Suprapubic skin (tissue), 4 donors: ENCODE measurements around the gene PPP1R37. TPM values are rescaled to one million over a fixed set of nuclear protein-coding genes. Genes with fewer than 3 reads are reported as not detected.

Experiments
- DNase-seq, 2 donors: peaks; one replicate each; pipeline ENCODE4 v3.0.0-alpha.2; 2019; ENCODE audit warnings: low spot score in 2 of 2
- H3K27ac ChIP-seq: fragments of 200-600 bp; sonication (generic); one replicate; pipeline ENCODE4 v1.5.1; 2019
- H3K27me3 ChIP-seq: fragments of 200-600 bp; sonication (generic); one replicate; pipeline ENCODE4 v1.5.1; 2019
- H3K36me3 ChIP-seq: fragments of 200-600 bp; sonication (generic); one replicate; pipeline ENCODE4 v1.5.1; 2019
- H3K4me1 ChIP-seq: fragments of 200-600 bp; sonication (generic); one replicate; pipeline ENCODE4 v1.5.1; 2019
- H3K4me3 ChIP-seq: fragments of 200-600 bp; sonication (generic); one replicate; pipeline ENCODE4 v1.5.1; 2019; ENCODE audit warnings: mild to moderate bottlenecking
- H3K9me3 ChIP-seq: fragments of 200-600 bp; sonication (generic); one replicate; pipeline ENCODE4 v1.5.1; 2019
- EP300 ChIP-seq: sonication (generic); formaldehyde crosslinking; IDR thresholded peaks from one replicate; pipeline ENCODE4 v1.6.1; 2017; ENCODE audit warnings: antibody characterized with exemption
- POLR2A ChIP-seq, 2 donors: fragments of 450-650 bp; IDR thresholded peaks; one replicate each; pipeline ENCODE4 v1.6.1; 2017; ENCODE audit warnings: antibody characterized with exemption in 2 of 2, mild to moderate bottlenecking in 2 of 2, moderate library complexity in 2 of 2
- POLR2AphosphoS5 ChIP-seq, 3 donors: sonication (generic); formaldehyde crosslinking; IDR thresholded peaks; one replicate each; pipeline ENCODE4 v1.6.1; 2017; ENCODE audit warnings: antibody characterized with exemption in 3 of 3
- WGBS: methylation state at CpG from one replicate; pipeline ENCODE4 v1.1.5; 2018; 5-methylcytosine and 5-hydroxymethylcytosine counted together
- total RNA-seq, 4 donors: library from RNA; depleted of rRNA; stranded (reverse); fragments of >200 nt; gene quantifications; one replicate each; pipeline ENCODE4 v1.1.0, GENCODE V29; 2016
- TF ChIP-seq, protein P1 (sequence below), 2 donors: fragments of 200-600 bp in 1 of 2; fragments of 450-650 bp in 1 of 2; sonication (generic) in 1 of 2; IDR thresholded peaks; one replicate each; pipeline ENCODE4 v1.5.1; 2016 to 2019; ENCODE audit warnings: antibody characterized with exemption in 2 of 2, mild to moderate bottlenecking in 1 of 2, moderate library complexity in 1 of 2

PPP1R37 gene
- total RNA-seq, 4 donors from 2014 or later, result 24.6 to 43.1 (median 33.5) TPM

DNA sequence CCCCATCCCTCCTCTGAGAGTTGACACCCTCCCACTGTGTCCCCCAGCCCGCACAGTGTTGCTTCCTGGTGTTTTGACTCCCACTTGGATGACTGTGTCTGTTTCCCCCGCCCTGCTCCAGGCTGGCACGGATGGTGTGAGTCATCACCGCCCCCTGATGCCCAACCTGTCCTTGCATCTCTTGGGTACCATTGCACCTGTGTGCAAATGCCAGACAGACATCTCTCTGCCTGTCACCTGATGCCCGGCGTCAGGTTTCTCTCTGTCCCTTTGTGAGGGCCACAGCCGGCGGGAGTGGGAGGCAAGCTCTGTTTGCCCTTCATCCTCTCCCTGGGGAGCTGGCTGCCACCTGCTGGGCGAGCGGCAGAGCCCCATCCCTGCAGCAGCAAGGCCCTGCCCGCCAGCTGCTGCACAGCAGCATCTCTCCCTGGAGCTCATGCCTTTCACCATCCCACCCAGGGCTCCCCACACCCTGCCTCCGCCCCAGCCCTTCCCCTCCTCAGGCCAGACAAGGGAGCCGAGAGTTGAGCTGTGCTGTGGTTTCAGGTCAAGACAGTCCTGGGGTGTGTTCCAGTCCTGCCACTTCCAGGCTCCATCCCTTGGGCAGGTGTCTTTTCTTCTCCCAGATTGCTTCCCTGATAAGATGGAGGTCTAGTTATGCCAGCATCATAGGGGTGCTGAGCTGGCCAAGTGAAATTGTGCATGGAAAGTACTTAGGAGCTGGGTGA lies 38.1 kb downstream of the PPP1R37 start:
- no peaks in the 10 kb centered on the region for H3K4me1 ChIP-seq
- TF ChIP-seq EP300, result no peak
- TF ChIP-seq, protein P1, sequence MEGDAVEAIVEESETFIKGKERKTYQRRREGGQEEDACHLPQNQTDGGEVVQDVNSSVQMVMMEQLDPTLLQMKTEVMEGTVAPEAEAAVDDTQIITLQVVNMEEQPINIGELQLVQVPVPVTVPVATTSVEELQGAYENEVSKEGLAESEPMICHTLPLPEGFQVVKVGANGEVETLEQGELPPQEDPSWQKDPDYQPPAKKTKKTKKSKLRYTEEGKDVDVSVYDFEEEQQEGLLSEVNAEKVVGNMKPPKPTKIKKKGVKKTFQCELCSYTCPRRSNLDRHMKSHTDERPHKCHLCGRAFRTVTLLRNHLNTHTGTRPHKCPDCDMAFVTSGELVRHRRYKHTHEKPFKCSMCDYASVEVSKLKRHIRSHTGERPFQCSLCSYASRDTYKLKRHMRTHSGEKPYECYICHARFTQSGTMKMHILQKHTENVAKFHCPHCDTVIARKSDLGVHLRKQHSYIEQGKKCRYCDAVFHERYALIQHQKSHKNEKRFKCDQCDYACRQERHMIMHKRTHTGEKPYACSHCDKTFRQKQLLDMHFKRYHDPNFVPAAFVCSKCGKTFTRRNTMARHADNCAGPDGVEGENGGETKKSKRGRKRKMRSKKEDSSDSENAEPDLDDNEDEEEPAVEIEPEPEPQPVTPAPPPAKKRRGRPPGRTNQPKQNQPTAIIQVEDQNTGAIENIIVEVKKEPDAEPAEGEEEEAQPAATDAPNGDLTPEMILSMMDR (IDR thresholded peaks at IDR 0.05), result no peak
- TF ChIP-seq POLR2AphosphoS5 (IDR thresholded peaks at IDR 0.05), result no peak
- no peak for TF ChIP-seq POLR2A (IDR thresholded peaks at IDR 0.05)
- no peaks in the 10 kb centered on the region for H3K36me3 ChIP-seq
- H3K4me3 ChIP-seq, result no peak overlapping the region
- H3K9me3 ChIP-seq, result no peaks in the 10 kb centered on the region
- no peak for DNase-seq
- no peak overlapping the region for H3K27ac ChIP-seq
- no peaks in the 10 kb centered on the region for H3K27me3 ChIP-seq
- 63% methylated on average over 7 of the region's 13 CpGs for WGBS

DNA sequence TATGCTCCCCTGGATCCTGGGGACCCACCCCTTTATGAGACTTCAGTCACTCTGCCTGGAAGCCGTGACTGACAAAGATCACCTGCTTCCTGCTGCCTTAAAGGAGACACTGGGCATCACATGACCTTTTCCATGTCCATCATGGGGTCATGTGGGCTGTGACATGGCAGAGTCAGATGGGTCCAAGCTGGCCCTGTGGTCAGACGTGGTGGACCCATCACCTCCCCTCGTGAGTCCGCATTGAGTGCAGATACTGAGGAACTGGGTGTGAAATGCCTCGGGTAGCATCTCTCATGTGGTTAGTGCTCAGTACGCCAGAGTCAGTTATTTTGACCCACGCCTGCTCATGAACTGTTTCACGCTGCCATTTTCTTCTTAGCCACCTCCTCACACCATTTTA lies 40.7 kb downstream of the PPP1R37 start:
- Histone ChIP-seq H3K9me3 (no peaks in the 10 kb centered on the region), H3K27me3 (no peaks in the 10 kb centered on the region), H3K4me3 (no peak overlapping the region), H3K4me1 (peaks cover 19% of the 10 kb centered on the region), H3K36me3 (no peaks in the 10 kb centered on the region), H3K27ac (no peak overlapping the region)
- 88% methylated on average over 5 of the region's 8 CpGs for WGBS
- no peak for DNase-seq
- TF ChIP-seq, protein P1 (IDR thresholded peaks at IDR 0.05), result no peak
- TF ChIP-seq POLR2A (IDR thresholded peaks at IDR 0.05) (no peak), POLR2AphosphoS5 (IDR thresholded peaks at IDR 0.05) (no peak), EP300 (no peak)

DNA sequence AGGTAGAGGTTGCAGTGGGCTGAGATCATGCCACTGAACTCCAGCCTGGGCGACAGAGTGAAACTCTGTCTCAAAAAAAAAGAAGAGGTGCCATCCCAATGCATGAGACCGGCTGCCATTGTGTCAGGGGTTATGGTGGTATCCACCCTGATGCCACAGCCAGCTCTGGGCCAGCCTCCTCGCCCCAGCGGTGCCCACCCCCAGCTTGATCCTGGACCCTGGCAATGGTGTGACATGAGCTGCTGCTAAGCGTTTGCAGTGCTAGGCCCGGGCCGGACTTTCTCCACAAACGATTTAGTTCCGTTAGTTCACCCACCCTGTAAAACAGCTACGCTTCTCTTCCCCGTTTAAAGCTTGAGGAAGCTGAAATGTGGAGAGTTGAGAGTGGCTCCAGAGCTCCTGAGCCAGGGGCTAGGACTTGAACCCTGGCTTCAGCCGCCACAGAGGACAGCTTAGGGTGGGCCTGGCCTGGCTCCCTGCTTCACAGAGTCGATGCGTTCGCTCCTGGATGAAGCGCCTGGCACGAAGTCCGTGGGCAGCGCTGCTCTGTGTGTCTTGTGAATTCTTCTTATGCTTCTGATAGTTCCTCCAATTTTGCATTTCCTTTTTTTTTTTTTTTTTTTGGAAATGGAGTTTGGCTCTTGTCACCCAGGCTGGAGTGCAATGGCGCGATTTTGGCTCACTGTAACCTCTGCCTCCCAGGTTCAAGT lies 42.4 kb downstream of the PPP1R37 start:
- 87% methylated on average over 18 of the region's 21 CpGs for WGBS
- peaks cover 23% of the 10 kb centered on the region for H3K4me1 ChIP-seq
- no peak for TF ChIP-seq POLR2A (IDR thresholded peaks at IDR 0.05)
- TF ChIP-seq POLR2AphosphoS5 (IDR thresholded peaks at IDR 0.05), result no peak
- TF ChIP-seq EP300, result no peak
- TF ChIP-seq, protein P1 (IDR thresholded peaks at IDR 0.05), result no peak
- H3K9me3 ChIP-seq, result no peaks in the 10 kb centered on the region
- no peak overlapping the region for H3K4me3 ChIP-seq
- DNase-seq, result no peak
- peaks cover 2% of the 10 kb centered on the region for H3K36me3 ChIP-seq
- no peak overlapping the region for H3K27ac ChIP-seq
- H3K27me3 ChIP-seq, result no peaks in the 10 kb centered on the region

DNA sequence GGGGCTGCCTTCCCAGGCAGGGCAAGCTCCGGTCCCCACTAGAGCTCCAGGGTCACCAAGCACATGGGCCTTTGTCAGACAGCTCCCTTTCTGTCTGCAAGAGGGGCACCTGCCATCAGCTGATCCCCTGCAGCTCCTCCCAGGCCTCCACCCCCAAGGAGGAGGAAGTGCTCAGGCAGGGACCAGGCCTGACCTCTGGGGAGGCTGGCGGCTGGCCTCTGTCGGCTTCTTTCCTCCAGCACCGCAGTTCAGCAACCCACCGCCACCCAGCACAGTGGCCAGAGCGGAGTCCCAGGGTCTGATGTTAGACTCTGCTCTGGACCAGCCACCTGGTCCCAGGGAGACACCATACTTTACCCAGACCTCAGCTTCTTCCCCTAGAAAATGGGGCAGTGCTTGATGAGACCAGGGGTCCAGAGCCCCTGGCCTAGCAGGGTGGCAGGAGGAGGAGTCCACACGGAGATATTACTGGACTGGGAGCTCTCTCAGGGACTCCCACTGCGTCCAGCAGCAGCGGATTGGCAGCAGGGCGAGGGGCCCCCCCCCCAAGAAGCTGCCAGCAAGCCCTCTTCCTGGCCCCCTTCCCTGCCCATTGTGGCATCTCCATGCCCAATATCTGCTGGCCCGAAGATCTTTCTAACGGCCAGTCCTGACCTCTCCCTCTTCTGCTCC lies 43.7 kb downstream of the PPP1R37 start:
- no peak for TF ChIP-seq EP300
- no peak for TF ChIP-seq POLR2A (IDR thresholded peaks at IDR 0.05)
- TF ChIP-seq, protein P1 (IDR thresholded peaks at IDR 0.05), result no peak
- no peak for TF ChIP-seq POLR2AphosphoS5 (IDR thresholded peaks at IDR 0.05)
- no peaks in the 10 kb centered on the region for H3K27me3 ChIP-seq
- no peak overlapping the region for H3K4me3 ChIP-seq
- H3K36me3 ChIP-seq, result peaks cover 15% of the 10 kb centered on the region
- H3K4me1 ChIP-seq, result peaks cover 23% of the 10 kb centered on the region
- WGBS, result 81% methylated on average over 6 of the region's 12 CpGs
- DNase-seq, result no peak
- no peaks in the 10 kb centered on the region for H3K9me3 ChIP-seq
- no peak overlapping the region for H3K27ac ChIP-seq

DNA sequence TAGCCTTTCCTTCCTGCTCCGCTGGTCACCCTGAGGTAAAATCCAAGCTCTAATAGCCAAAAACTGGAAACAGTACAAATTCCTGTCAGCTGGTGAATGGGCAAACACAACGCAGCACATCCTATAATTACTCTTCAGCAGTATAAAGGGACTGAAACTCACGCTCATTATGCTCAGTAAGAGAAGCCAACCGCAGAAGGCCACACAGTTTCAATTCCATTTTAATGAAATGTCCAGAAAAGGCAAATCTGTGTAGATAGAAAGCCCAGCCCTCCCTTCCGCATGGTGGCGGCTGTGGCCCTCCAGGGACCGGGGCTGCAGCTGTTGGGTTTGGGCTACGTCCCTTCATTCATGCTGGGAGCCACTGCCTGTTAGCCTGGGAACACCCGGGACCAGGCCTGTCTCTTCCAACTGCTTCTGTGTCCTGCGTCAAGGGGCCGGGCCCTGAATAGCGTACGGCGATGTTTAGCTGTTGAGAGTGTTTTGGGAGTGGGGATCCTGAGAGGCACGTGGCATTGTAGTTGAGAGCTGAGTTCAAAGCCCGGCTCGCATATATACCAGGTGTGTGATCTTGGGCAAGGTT lies 44.3 kb downstream of the PPP1R37 start:
- no peak overlapping the region for H3K27ac ChIP-seq
- WGBS, result 83% methylated on average over 17 of the region's 17 CpGs
- H3K27me3 ChIP-seq, result no peaks in the 10 kb centered on the region
- TF ChIP-seq EP300, result no peak
- no peaks in the 10 kb centered on the region for H3K9me3 ChIP-seq
- H3K4me1 ChIP-seq, result peaks cover 23% of the 10 kb centered on the region
- no peak for DNase-seq
- no peak overlapping the region for H3K4me3 ChIP-seq
- H3K36me3 ChIP-seq, result peaks cover 21% of the 10 kb centered on the region
